GM21390 (cell line): ENCODE data around the gene GALNT9.
"Not testable (repeated sequence)": the region's sequence is repeated elsewhere in the genome, so short reads cannot be mapped to it uniquely, and the experiment has no call there.

Source experiments
- ATAC-seq: cut with Tn5 transposase; IDR thresholded peaks from one replicate; pipeline ENCODE4 v1.9.1; 2021; ENCODE audit not compliant: unreplicated experiment

GALNT9 gene

GRCh38 chr12:132314516-132315233 lies 14.7 kb downstream of the GALNT9 start:
- ATAC-seq: no peak

DNA sequence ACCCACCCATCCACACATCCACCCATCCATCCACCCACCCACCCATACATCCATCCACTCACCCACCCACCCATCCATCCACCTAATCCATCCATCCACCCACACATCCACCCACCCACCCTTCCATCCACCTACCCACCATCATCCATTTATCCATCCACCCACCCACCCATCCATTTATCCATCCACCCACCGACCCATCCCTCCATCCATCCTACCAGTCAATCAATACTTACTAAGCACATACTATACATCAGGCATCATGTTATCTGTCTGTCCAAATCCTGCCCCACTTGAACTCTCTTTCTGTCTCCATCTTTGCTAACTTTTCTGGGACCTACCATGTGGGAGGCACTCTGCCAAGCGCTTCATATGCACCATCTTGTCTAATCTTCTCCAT lies 15.4 kb downstream of the GALNT9 start:
- ATAC-seq: no peak

DNA sequence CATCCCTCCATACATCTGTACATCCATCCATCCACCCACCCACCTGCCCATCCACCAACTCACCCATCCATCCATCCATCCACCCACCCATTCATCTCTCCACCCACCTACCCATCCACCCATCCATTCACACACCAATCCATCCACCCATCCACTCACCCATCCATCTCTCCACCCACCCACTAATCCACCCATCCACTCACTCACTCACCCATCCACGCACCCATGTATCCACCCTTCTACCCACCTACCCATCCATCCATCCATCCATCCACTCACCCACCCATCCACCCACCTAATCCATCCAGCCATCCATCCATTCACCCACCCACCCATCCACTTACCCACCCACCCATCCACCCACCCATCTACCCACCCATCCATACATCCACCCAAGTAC lies 16.2 kb downstream of the GALNT9 start:
- no peak for ATAC-seq

- no peak for ATAC-seq
Measured at GRCh38 chr12:132312516-132312915, 16.9 kb downstream of the GALNT9 start.

DNA sequence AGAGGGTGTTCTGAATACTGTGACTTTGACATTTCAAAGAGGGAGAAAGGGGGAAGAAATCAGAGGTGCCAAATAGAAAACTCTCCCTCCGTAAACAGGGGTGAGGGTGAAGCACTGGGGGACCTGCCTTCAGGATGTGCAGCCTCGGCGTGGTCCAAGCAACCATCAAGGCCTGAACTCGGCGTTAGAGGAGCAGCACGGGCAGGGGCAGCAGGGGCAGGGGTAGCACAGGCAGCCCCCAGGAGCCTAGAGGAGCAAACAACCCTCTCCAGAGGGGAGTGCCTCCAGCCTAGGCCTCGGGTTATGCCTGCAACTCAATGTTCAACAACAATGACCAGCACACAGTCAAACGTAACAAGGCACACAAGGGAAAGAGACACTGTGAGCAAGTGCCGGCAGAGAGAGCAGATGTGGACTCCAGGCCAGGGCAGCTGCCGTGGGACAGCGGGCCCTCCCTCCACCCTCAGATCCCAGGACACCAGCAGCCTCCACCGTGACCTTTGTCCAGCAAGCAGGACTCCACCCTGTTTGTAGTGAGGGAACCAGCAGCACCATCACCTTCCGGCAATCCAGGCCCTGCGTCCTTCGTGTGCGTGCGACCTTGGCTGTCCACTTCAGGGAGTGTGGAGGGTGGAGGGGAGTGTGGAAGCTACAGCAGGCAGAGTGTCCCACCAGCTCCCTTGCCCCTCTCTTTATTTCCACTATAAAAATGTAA lies 18.0 kb downstream of the GALNT9 start:
- no peak for ATAC-seq

- ATAC-seq: no peak
Measured at GRCh38 chr12:132310181-132311040, 19.0 kb downstream of the GALNT9 start.

GRCh38 chr12:132309596-132310086 lies 19.7 kb downstream of the GALNT9 start:
- ATAC-seq: no peak

DNA sequence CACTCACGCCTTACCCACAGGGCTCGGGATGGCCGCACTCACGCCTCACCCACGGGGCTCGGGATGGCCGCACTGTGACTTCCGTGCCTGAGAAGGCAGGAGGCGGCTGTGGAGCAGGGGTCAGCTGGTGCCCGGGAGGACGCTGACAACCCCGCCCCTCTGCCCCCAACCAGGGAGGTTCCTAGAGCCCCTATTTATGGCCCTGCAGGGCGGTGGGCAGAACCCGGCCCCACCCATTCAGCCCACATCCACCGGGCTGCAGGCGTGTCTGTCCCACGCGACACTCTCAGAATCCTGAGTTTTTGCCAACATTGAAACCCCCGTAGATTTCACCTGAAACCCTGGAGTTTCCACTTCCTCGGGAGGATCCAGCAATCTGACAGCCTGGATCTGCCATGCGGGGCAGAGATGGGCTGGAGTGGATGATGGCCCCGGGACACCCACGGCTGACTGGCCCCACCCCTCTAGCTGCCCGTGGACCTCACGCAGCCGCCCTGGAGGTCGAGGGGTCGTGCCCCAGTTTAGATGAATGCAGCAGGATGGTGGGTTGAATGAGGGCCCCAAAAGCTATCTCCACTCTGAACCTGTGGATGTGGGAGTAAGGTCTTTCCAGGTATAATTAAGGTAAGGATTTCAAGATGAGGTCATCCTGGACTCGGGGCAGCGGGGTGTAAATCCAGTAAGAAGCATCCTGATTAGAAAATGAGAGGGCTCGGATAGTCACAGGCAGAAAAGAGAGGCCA lies 20.4 kb downstream of the GALNT9 start:
- ATAC-seq: no peak

GRCh38 chr12:132307976-132308852 lies 21.2 kb downstream of the GALNT9 start:
- no peak for ATAC-seq

- no peak for ATAC-seq
Measured at GRCh38 chr12:132306885-132307191, 22.6 kb downstream of the GALNT9 start.

DNA sequence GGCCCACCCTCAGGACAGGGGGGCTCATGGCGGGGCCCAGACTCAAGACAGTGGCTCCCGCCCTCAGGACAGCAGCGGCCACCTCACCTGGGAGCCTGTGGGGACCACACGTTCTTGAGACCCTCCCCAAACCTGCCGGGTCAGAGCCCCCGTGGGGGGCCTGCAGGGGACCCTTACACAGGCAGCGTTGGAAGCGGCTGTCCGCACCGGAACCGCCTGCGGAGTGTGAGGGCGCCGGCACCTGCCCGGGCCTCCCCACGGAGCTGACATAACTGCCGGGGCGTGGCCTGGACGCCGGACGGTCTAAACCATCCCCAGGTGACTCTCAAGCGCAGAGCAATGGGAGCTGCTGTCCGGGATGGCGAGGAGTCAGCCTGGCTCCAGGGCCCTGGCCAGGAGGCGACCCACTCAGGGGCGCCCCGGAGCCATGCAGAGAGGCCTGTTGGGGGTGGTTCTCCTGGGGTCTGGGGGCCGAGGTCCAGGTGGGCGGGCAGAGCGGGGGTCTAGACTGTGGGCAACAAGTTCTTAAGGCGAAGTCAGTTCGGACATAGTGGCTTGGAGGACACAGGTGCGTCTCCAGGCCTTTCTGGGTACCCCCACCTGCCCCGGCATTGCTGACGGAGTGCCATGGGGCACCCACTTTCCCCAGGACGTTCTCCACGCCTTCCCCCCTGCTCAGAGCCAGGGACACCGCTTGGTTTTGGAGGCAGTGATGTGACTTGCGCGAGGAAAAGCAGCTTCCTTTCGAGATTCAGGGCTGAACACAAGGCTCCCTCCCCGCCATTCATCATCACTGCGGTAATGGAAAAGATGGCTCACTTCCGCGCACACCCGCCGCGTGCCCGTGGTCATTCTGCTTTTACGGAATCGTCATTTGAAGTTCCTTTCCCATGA lies 23.2 kb downstream of the GALNT9 start:
- ATAC-seq: no peak

DNA sequence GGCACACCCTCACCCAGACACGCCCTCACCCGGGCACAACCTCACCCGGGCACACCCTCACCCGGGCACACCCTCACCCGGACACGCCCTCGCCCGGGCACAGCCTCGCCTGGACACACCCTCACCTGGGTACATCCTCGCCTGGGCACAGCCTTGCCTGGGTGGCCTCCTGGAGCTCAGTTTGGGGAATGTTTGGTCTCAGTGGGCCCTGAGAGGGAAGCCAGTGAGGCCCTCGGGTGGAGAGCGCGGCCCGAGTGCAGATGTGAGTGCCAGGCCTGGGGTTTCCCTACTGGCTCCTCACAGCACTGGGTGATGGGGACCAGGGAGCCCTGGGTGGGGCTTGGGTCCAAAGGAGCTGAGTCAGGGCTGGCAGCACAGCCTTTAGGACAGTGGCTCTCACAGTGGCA lies 23.8 kb downstream of the GALNT9 start:
- ATAC-seq: no peak

- not testable (repeated sequence) for ATAC-seq
Measured at GRCh38 chr12:132304866-132305265, 24.5 kb downstream of the GALNT9 start.

GRCh38 chr12:132303853-132304373 lies 25.5 kb downstream of the GALNT9 start:
- ATAC-seq: not testable (repeated sequence)

DNA sequence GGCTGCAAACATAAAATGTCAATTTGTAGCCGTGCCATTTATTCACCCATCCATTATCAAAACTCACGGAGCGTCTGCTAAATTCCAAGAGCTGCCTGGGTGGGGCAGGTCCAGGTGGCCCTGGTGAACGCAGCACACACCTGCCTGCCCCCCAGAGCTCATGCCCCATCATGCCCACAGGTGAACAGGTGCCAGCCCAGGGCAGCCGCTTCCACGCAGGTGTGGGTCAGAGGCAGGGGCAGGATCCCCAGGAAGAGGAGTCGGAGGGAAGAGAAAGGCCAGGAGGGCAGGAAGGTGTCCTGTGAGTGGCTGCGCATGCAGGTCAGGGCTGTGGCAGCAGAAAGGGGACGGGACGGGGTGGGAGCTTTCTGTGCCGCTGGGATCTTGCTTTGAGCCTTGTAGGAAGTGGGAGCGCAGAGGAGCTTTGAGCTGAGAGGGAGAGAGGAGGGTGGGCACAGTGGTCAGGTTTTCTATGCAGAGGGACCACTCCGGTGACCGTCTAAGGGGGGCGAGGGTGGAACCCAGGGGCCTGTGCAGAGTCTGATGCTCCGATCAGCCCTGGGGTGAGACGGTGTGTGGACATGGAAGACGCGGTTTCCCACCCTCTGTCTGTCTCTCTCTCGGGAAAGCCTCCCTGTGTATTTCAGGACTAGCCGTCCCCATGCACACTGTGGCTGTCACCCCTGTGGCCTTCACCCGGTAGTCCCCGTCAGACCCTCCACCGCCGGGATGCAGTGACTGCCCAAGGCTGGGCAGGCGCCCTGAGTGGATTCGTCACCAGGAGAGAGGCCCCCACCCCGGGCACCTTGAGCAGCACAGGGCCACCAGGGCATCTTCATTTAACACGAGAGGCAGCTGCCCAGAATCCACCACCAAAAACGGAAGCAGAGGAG lies 26.7 kb downstream of the GALNT9 start:
- no peak for ATAC-seq

- no peak for ATAC-seq
Measured at GRCh38 chr12:132300789-132301722, 28.3 kb downstream of the GALNT9 start.

DNA sequence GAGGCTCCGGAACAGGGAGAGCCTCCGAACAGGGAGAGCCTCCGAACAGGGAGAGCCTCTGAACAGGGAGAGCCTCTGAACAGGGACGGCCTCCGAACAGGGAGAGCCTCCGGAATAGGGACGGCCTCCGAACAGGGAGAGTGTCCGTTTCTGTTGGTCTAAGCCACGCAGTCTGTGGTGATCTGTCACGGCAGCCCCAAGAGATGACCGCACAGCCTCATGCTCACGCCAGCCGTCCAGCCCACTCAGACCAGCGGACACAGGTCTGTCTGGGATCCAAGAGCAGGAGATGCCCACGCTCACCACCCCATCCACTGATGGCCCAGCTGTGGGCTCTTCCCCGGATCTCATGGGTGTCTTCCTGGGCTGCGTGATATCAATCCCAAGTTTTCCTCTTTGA lies 33.3 kb downstream of the GALNT9 start:
- ATAC-seq: no peak
